HPDE6-E6E7 (cell line): Measurements from ENCODE around the gene SIPA1L2.

Source experiments
- DNase-seq: peaks from one replicate; pipeline ENCODE4 v3.0.0; 2011; ENCODE audit warnings: missing footprints; ENCODE audit errors: extremely low spot score

SIPA1L2 gene

GRCh38 chr1:232589111-232589811, 40.7 kb downstream of the SIPA1L2 start:
- DNase-seq = no peak

- DNase-seq = no peak
Measured at GRCh38 chr1:232587141-232588008, 42.6 kb downstream of the SIPA1L2 start.

GRCh38 chr1:232586679-232587078, 43.3 kb downstream of the SIPA1L2 start:
- DNase-seq = no peak

- no peak for DNase-seq
Measured at GRCh38 chr1:232585486-232585885, 44.4 kb downstream of the SIPA1L2 start.

- DNase-seq = no peak
Measured at GRCh38 chr1:232581932-232582331, 48.0 kb downstream of the SIPA1L2 start.
